HG03378 (cell line): ENCODE data around the gene ATP13A1.
"Not testable (repeated sequence)": the region's sequence is repeated elsewhere in the genome, so short reads cannot be mapped to it uniquely, and the experiment has no call there.

Source experiments
- ATAC-seq: cut with Tn5 transposase; IDR thresholded peaks from one replicate; pipeline ENCODE4 v1.9.1; 2021; ENCODE audit warnings: mild to moderate bottlenecking, moderate library complexity; ENCODE audit not compliant: unreplicated experiment

The ATP13A1 gene

GRCh38 chr19:19665420-19665948 lies 2.0 kb upstream of the ATP13A1 start:
- not testable (repeated sequence) for ATAC-seq

DNA sequence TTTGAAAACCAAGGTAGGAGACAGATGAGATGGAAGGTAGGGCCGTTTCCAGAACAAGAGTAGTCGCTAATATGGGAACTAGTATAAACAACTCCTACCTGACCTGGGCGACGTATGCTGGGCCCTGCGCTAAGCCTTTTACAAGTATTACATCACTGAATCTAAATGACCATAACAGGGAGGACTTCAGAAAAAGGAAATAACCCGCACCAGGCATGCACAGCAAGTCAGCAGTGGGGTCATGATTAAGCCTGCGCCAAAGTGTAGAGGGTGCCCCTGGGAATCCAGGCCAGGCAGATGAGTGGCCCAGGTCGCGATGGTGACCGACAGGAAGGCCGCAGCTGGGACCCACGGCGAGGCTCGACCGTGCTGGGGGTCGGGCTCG lies 613 bp downstream of the ATP13A1 start:
- ATAC-seq, result no peak

DNA sequence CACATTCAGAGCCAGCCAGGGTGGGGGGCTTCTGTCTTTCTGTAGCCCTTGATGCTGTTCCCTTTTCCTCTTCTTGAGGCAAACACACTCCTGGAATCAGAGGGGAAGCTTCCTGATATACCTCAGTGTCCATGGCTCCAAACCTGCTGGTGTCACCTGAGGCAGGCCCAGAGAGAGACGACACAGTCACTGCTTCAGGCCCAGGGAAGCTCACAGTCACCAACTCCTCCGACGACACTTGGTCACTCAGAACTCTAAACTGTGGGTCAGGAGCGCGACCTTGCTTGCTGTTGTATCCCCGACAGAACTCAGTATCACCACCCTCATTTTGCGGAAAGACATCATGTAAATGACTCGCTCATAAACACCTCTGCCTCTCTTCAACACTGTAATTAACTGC lies 1.1 kb downstream of the ATP13A1 start:
- ATAC-seq, result no peak

GRCh38 chr19:19661675-19662251 lies 1.7 kb downstream of the ATP13A1 start:
- peak; percentile 34 for ATAC-seq

- no peak for ATAC-seq
These were observed 2.3 kb downstream of the ATP13A1 start for GRCh38 chr19:19661141-19661674.

- ATAC-seq, result no peak
These were observed 3.7 kb downstream of the ATP13A1 start for GRCh38 chr19:19659646-19660245.

GRCh38 chr19:19657397-19657783 lies 6.1 kb downstream of the ATP13A1 start:
- no peak for ATAC-seq

DNA sequence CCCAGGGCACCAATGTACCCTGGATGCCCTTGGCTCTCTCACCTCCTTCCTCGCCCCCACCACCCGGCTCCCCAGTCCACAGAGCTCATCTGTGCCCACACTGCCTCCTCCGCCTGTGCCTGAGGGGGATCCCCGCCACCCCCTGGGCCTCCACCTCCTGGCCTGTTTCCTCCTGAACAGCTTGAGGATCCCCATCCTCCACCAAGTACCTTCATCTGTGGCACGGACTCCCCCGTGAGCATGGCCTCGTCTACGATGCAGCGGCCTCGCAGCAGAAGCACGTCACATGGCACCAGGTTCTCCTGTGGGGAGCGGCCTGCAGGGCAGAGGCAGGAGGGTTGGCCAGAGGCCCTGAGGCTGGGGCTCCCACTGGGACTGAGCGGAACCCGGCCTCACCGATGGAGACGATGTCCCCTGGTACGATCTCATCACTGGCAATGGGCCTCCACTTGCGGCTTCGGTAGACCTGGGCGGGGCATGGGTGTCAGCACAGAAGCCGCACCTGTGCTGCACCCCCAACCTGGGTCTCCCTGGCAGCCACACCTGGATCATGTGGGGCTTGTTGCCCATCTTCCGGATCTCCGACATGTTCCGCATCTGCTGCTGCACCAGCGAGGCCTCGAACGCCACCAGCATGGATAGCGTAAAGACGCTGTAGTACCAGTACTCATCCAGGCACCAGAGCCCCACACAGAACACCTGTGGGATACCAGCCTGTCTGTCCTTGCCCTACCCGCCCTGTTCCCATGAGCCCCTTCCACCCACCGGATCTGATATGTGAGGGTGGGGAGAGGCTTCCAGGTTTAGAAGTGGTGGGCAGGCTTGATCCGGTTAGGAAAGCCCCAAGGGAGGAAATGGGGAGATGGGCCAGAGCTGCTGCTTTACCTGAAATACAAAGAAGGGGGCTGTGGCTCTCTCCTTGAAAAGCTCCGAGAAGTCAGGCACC lies 6.8 kb downstream of the ATP13A1 start:
- ATAC-seq, result no peak

GRCh38 chr19:19655641-19656343 lies 7.7 kb downstream of the ATP13A1 start:
- no peak for ATAC-seq

DNA sequence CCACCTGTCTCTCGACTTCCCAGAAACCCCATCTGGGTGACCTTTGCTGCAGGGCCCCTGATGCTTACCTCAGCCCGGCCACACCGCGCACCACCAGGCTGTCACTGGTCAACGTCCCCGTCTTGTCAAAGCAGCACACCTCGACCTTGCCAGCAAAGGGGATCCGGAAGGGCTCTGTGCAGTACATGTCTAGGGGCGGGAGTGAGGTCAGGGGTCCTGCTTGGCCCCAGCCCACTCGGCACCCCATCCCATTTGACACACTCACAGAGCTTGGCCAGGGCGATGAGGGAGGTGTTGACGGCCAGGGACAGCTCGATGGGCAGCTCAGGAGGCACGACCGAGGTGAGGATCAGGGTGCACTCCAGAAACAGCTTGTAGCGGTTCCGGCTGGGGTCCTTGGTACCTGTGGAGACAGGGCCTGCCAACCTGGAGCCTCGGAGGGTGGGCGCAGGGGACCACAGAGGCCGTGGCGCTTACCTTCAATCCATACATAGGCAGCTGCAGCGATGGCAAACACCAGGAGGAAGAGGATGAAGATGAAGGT lies 8.4 kb downstream of the ATP13A1 start:
- no peak for ATAC-seq

- ATAC-seq, result no peak
These were observed 9.0 kb downstream of the ATP13A1 start for GRCh38 chr19:19654441-19654840.

DNA sequence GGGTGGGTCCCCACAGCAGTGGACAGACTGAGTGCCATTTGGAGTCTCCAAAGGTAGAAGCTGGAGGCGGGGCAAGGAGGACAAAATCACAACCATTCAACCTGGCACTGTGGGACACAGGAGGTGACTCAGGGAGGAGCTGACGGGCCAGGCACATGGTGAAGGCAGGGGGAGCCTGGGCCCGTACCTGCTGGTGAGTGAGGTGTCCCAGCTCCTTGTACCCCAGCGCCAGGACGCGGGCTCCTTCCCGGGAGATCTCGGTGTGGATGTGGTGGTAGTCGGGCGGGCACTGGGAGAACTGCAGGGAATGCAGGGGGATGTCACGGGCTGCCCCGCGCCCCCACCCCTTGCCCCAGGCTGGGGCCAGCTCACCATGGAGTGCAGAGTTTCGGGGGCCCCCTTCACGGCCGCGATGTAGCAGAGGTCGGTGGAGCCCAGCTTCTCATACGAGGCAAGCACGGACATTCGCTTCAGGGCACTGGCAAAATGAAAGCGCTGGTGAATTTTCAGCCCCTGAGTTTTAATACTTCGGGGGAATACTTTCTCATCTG lies 9.8 kb downstream of the ATP13A1 start:
- no peak for ATAC-seq

GRCh38 chr19:19652482-19653295 lies 10.8 kb downstream of the ATP13A1 start:
- no peak for ATAC-seq

DNA sequence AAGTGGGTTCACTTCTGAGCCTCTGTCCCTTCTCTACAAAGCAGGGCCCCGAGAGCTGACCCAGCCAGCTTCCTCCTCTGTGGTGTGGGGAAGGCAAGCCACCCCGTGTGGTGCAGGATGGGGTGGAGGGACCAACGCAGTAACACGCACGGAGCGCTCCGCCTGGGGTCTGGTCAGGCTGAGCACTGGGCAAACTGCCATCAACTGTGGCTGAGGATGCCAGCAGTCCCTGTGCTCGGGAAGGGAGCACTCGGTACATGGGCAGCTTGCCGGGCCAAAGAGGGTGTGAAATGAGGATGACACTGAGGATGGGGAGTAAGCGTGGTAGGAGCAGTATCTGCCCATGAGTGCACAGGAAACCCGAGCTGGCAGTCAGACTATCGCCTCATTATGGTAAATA lies 12.4 kb downstream of the ATP13A1 start:
- no peak for ATAC-seq

- no peak for ATAC-seq
These were observed 13.1 kb downstream of the ATP13A1 start for GRCh38 chr19:19650331-19650730.

DNA sequence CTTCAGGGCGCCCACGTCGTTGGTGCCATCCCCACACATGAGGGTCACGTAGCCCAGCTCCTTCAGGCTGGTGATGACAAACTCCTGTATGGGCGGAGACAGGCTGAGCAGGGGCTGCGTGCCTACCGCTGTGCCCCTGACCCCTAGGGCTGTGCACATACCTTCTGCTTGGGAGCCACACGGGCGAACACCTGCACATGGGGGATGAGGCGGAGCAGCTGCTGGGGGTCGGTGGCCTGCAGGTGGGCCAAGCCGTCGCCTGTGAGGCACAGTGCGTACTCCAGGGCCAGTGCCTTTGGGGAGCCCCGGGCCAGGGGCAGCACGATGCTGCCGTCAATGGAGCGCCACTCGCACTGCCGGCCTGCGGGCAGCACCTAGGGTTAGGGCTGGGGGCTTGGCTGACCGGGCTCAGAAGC lies 13.9 kb downstream of the ATP13A1 start:
- no peak for ATAC-seq

- no peak for ATAC-seq
These were observed 14.3 kb downstream of the ATP13A1 start for GRCh38 chr19:19649155-19649554.

DNA sequence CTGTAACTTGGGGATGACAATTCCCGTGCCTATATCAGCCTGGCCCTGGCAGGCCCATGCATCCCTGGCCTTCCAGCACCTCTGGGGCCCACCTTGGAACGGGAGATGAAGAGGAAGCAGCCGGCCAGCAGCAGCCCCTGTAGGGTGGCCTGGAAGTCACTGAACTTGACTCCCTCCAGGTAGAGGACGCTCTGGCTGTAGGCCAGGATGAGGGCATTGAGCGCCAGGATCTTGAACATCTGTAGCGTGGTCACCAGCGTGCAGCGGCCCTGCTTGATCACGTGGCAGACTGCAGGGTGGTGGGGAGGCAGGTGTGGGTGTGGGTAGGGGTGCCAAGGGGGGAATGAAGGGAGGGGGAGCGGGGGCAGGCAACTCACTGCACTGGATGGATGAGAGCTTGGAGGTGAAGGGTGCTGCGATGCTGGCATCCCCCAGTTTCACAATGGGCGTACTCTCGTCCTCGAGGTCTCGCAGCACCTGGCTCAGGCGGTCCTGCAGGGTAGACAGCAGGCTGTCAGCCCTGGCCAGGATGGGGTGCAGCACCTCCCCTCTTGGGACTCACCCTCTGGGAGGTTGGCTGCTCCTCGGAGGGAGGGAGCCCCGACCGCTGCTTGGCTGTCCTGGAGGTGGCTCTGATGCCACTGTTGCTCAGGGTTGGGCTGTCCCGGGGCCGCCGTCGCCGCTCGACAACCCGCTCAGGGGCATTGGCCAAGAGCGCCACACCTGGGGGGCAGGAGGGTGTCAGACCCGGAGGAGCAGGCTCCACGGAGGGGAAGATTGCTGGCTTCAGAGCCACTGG lies 16.2 kb downstream of the ATP13A1 start:
- no peak for ATAC-seq
